Islet precursor cell (in vitro differentiated cells): ENCODE measurements around the gene GSDME.

Source experiments
- DNase-seq: peaks from one replicate; pipeline ENCODE4 v3.0.0-alpha.2; 2018

Gene GSDME

GRCh38 chr7:24701261-24702235, 55.7 kb downstream of the GSDME start:
- DNase-seq = no peak

- DNase-seq = no peak
Observed at GRCh38 chr7:24700521-24701260, 56.6 kb downstream of the GSDME start.

GRCh38 chr7:24698531-24699266, 58.6 kb downstream of the GSDME start:
- no peak for DNase-seq

- no peak for DNase-seq
Observed at GRCh38 chr7:24697416-24697815, 59.8 kb downstream of the GSDME start.

GRCh38 chr7:24692592-24692991, 64.7 kb downstream of the GSDME start:
- DNase-seq = no peak

GRCh38 chr7:24690251-24690650, 67.0 kb downstream of the GSDME start:
- DNase-seq = no peak

GRCh38 chr7:24685708-24686107, 71.6 kb downstream of the GSDME start:
- DNase-seq = no peak

GRCh38 chr7:24670782-24671181, 86.5 kb downstream of the GSDME start:
- DNase-seq = no peak

- DNase-seq = no peak
Observed at GRCh38 chr7:24669971-24670591, 87.2 kb downstream of the GSDME start.

GRCh38 chr7:24668927-24669635, 88.2 kb downstream of the GSDME start:
- no peak for DNase-seq

- no peak for DNase-seq
Observed at GRCh38 chr7:24665564-24666294, 91.5 kb downstream of the GSDME start.

- no peak for DNase-seq
Observed at GRCh38 chr7:24660546-24660945, 96.7 kb downstream of the GSDME start.

GRCh38 chr7:24659505-24659904, 97.8 kb downstream of the GSDME start:
- DNase-seq = no peak

GRCh38 chr7:24657980-24658379, 99.3 kb downstream of the GSDME start:
- no peak for DNase-seq

- DNase-seq = no peak
Observed at GRCh38 chr7:24656608-24657007, 100.7 kb downstream of the GSDME start.

- DNase-seq = no peak
Observed at GRCh38 chr7:24654305-24654704, 103.0 kb downstream of the GSDME start.

- no peak for DNase-seq
Observed at GRCh38 chr7:24653316-24654085, 103.8 kb downstream of the GSDME start.

GRCh38 chr7:24652251-24652939, 104.9 kb downstream of the GSDME start:
- no peak for DNase-seq
